ENCODE data around the gene VKORC1L1.

The VKORC1L1 gene

DNA sequence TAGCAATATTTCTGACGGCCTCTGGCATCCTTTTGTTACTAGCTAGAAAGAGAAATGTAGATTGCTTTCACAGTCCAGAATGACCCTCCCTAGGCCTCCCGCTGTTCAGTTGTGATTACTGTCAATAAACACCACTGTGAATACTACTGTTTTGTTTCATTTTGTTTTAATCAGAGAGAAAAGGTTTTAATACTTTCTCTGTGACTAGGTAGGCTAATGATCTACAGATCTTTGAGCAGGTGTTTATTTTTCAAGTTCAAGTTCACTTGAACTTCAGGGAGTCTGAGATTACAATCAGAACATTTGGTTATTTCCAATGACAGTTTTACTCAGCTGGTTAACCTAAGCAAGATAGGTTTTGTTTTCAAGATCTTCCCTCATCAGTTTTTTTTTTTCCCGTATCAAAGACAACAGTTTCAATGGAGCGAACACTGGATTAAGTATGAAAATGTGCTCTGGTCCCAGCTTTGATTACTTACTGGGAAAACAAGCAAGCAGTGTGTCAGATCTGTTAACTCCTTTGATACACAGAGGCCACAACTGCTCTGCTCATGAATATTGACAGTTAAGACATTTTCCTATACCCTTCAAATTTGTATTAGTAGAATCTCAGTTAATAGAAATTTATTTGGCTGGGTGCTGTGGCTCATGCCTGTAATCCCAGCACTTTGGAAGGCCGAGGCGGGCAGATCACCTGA lies 34.8 kb downstream of the VKORC1L1 start:
- no peaks in the 10 kb centered on the region for H3K36me3 ChIP-seq
- no peak for DNase-seq
- H3K4me3 ChIP-seq (ENCODE audit: low read depth, low read length), result no peak overlapping the region
- TF ChIP-seq, protein P1, sequence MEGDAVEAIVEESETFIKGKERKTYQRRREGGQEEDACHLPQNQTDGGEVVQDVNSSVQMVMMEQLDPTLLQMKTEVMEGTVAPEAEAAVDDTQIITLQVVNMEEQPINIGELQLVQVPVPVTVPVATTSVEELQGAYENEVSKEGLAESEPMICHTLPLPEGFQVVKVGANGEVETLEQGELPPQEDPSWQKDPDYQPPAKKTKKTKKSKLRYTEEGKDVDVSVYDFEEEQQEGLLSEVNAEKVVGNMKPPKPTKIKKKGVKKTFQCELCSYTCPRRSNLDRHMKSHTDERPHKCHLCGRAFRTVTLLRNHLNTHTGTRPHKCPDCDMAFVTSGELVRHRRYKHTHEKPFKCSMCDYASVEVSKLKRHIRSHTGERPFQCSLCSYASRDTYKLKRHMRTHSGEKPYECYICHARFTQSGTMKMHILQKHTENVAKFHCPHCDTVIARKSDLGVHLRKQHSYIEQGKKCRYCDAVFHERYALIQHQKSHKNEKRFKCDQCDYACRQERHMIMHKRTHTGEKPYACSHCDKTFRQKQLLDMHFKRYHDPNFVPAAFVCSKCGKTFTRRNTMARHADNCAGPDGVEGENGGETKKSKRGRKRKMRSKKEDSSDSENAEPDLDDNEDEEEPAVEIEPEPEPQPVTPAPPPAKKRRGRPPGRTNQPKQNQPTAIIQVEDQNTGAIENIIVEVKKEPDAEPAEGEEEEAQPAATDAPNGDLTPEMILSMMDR (IDR thresholded peaks at IDR 0.05; ENCODE audit: low read depth, low read length), result no peak
- H3K27me3 ChIP-seq, result no peaks in the 10 kb centered on the region
- no peaks in the 10 kb centered on the region for H3K4me1 ChIP-seq
- H3K9me3 ChIP-seq, result no peaks in the 10 kb centered on the region

DNA sequence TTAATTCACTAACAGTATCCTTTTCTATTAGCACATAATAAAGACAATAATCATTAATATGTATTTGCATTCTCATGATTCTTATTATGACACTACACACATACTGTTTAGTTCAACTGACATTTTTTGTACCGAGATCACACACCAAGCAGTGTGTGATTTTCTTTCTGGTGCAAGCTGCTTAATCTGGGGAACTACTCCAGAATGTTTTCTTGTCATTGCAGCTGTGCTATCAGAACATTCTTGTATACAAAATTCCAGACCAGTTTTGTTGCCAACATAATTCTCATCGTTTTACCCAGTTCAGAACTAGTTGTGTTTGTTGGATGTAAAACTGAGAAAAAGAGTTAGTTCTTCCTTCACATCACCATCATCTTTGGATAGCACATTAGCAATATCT lies 37.4 kb downstream of the VKORC1L1 start:
- DNase-seq, result no peak
- Histone ChIP-seq H3K4me1 (no peaks in the 10 kb centered on the region), H3K4me3 (ENCODE audit: low read depth, low read length) (no peak overlapping the region), H3K27me3 (no peaks in the 10 kb centered on the region), H3K36me3 (no peaks in the 10 kb centered on the region), H3K9me3 (no peaks in the 10 kb centered on the region)
- TF ChIP-seq, protein P1 (IDR thresholded peaks at IDR 0.05; ENCODE audit: low read depth, low read length), result no peak

DNA sequence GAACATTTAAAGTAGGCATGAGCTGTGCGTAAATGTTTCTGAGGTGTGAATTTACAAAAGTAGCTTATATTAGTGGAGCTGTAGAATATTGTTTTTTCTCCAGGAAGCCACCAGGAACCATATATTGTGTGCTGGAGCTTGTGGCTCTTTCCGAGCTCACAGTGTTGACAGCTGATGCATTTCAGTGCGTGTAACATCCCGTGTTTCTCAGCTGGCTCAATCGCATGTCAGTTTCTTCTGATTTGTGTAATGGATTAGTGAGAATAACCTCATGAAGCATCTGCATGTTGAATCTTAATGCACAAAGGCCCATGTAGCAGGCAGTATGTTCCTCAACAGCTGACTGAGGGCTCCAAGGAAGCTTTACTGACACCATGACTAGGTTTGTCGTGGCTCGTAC lies 39.4 kb downstream of the VKORC1L1 start:
- TF ChIP-seq, protein P1 (IDR thresholded peaks at IDR 0.05; ENCODE audit: low read depth, low read length), result no peak
- Histone ChIP-seq H3K4me1 (no peaks in the 10 kb centered on the region), H3K36me3 (no peaks in the 10 kb centered on the region; the same call in 1 of the 2 replicates), H3K4me3 (ENCODE audit: low read depth, low read length) (no peak overlapping the region), H3K27me3 (no peaks in the 10 kb centered on the region), H3K9me3 (no peaks in the 10 kb centered on the region)
- DNase-seq, result no peak

DNA sequence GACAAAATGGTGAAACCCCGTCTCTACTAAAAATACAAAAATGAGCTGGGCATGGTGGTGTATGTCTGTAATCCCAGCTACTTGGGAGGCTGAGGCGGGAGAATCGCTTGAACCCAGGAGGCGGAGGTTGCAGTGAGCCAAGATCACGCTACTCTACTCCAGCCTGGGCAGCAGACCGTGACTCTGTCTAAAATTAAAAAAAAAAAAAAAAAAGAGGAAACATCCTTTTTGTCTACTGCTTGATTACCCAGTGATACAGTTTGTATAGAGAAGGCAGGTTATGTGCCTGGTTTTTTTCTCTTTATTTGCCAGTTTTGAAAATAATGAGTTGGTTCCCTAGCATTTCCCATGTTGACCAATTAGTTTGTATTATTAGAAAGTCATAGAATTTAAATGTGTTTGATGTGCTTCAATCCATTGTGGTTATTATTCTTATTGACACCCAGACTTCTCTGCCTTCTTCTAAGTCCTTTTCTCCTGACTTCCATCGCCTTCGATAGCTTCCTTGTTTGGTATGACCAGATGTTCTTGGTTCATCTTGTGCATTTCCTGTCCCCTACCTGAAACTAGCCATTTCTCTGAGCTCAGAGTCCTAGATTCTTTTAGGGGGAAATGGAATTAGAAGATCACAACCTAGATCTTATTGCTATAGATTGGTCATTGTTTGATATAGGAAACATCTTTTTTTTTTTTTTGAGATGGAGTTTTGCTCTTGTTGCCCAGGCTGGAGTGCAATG lies 43.2 kb downstream of the VKORC1L1 start:
- Histone ChIP-seq H3K4me1 (no peaks in the 10 kb centered on the region), H3K9me3 (no peaks in the 10 kb centered on the region), H3K27me3 (no peaks in the 10 kb centered on the region), H3K36me3 (no peaks in the 10 kb centered on the region; the same call in 1 of the 2 replicates), H3K4me3 (ENCODE audit: low read depth, low read length) (no peak overlapping the region)
- DNase-seq, result no peak
- TF ChIP-seq, protein P1 (IDR thresholded peaks at IDR 0.05; ENCODE audit: low read depth, low read length), result no peak

DNA sequence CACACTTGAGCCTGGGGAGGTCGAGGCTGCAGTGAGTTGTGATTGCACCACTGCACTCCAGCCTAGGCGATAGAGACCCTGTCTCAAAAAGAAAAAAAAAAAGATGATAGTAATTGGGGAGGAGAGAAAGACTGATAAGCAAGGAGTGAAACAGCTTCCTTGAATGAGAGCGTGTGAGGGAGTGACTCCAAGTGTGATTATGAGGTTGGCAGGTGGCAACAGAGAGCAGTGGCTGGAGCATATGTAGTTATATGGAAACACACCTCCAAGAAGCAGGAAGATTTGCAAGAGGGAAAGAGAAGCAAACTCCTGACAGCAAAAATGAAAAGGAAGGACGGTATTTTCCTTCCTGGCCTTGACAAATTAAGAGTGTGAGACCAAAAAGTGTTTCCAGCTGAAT lies 50.4 kb downstream of the VKORC1L1 start:
- Histone ChIP-seq H3K4me3 (ENCODE audit: low read depth, low read length) (no peak overlapping the region), H3K4me1 (peaks cover 3% of the 10 kb centered on the region; the same call in 1 of the 2 replicates), H3K36me3 (no peaks in the 10 kb centered on the region), H3K27me3 (no peaks in the 10 kb centered on the region), H3K9me3 (no peaks in the 10 kb centered on the region; the same call in 1 of the 2 replicates)
- no peak for DNase-seq
- TF ChIP-seq, protein P1 (IDR thresholded peaks at IDR 0.05; ENCODE audit: low read depth, low read length), result no peak

DNA sequence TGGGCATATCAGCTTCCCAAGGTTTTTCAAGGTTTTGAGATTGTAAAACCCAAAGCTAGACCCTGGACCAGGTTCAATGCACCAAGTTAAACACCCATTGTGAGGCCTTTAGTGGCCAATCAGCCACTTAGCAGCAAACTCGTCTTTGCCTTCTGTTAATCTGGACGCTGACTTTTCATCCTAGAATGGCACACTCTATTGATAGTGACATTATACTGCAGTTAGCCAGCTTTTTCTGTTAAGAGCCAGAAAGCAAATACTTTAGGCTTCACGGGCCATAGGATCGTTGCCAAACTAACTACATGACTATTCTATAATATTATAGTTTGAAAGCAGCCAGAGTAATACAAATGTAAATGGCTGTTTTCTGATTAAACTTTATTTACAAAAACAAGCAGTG lies 51.3 kb downstream of the VKORC1L1 start:
- H3K27me3 ChIP-seq, result no peaks in the 10 kb centered on the region

More for the DNA sequence above, 51.3 kb downstream of the VKORC1L1 start:
- peaks cover 3% of the 10 kb centered on the region; the same call in 1 of the 2 replicates for H3K4me1 ChIP-seq
- no peak overlapping the region for H3K4me3 ChIP-seq (ENCODE audit: low read depth, low read length)
- DNase-seq, result no peak
- TF ChIP-seq, protein P1 (IDR thresholded peaks at IDR 0.05; ENCODE audit: low read depth, low read length), result no peak
- no peaks in the 10 kb centered on the region; the same call in 1 of the 2 replicates for H3K9me3 ChIP-seq
- H3K36me3 ChIP-seq, result no peaks in the 10 kb centered on the region

Data from BE2C (cell line).